IMR-90 (cell line): ENCODE measurements around the gene CTRL. TPM values are rescaled to one million over a fixed set of nuclear protein-coding genes. Genes with fewer than 3 reads are reported as not detected.

ENCODE experiments used
- ATAC-seq: fragments of 200-7000 bp; cut with Tn5 transposase; 2 replicates; pipeline ENCODE4 v1.9.1; 2020; ENCODE audit warnings: low read depth, mild to moderate bottlenecking, moderate library complexity
- BruUV-seq: library from RNA; stranded (reverse); fragments of 400-500 nt; replicated peaks from 2 replicates; lab custom pipeline; 2021; lab: Mats Ljungman, UMichigan
- CTCF ChIA-PET: fragments of 300-600 bp; formaldehyde crosslinking; extraction: SDS; loops from one replicate; lab custom pipeline; 2021; ENCODE audit warnings: antibody characterized with exemption; lab: Yijun Ruan, JAX
- POLR2A ChIA-PET: fragments of 300-600 bp; sonication (Branson Sonifier 250); formaldehyde crosslinking; loops from one replicate; lab custom pipeline; 2022; ENCODE audit warnings: antibody characterized with exemption; ENCODE audit not compliant: unreplicated experiment; lab: Charles Lee
- DNase-seq: peaks from one replicate; pipeline ENCODE4 v3.0.0; 2013
- H2AFZ ChIP-seq: replicated peaks from 2 replicates; pipeline ENCODE3; 2013; ENCODE audit warnings: low read length, mild to moderate bottlenecking; ENCODE audit not compliant: poor library complexity
- H2AK5ac ChIP-seq: 2 replicates; pipeline ENCODE4 v1.6.1; 2013; ENCODE audit warnings: low read depth, low read length, inconsistent platforms
- H2AK9ac ChIP-seq: replicated peaks from 2 replicates; pipeline ENCODE3; 2013; ENCODE audit warnings: mild to moderate bottlenecking, low read depth, low read length, moderate library complexity; ENCODE audit not compliant: poor library complexity
- H2BK120ac ChIP-seq: 2 replicates; pipeline ENCODE4 v1.6.1; 2013; ENCODE audit warnings: low read depth, low read length, inconsistent platforms
- H2BK15ac ChIP-seq: 3 replicates; pipeline ENCODE4 v1.6.1; 2013; ENCODE audit warnings: low read depth, low read length, inconsistent platforms
- H2BK20ac ChIP-seq: 2 replicates; pipeline ENCODE4 v1.6.1; 2013; ENCODE audit warnings: low read depth, mild to moderate bottlenecking, inconsistent platforms, low read length, moderate library complexity
- H2BK5ac ChIP-seq: 2 replicates; pipeline ENCODE4 v1.6.1; 2013; ENCODE audit warnings: mild to moderate bottlenecking, low read depth, low read length, inconsistent platforms; ENCODE audit not compliant: poor library complexity, severe bottlenecking
- H3K14ac ChIP-seq: replicated peaks from 2 replicates; pipeline ENCODE4 v1.6.1; 2013; ENCODE audit warnings: low read depth, low read length, inconsistent platforms
- H3K18ac ChIP-seq: 2 replicates; pipeline ENCODE4 v1.6.1; 2013; ENCODE audit warnings: low read depth, low read length, control low read depth
- H3K23ac ChIP-seq: 2 replicates; pipeline ENCODE4 v1.6.1; 2013; ENCODE audit warnings: low read depth, low read length, inconsistent platforms
- H3K27ac ChIP-seq: 2 replicates; pipeline ENCODE4 v1.5.1; 2013; ENCODE audit warnings: mild to moderate bottlenecking, control low read depth, low read length; ENCODE audit not compliant: insufficient read depth
- H3K27me3 ChIP-seq: 2 replicates; pipeline ENCODE4 v1.6.1; 2013; ENCODE audit warnings: low read length; ENCODE audit not compliant: control insufficient read depth, insufficient read depth
- H3K36me3 ChIP-seq: 2 replicates; pipeline ENCODE4 v1.6.1; 2013; ENCODE audit warnings: low read length, mixed read lengths; ENCODE audit not compliant: control insufficient read depth, insufficient read depth
- H3K4ac ChIP-seq: 2 replicates; pipeline ENCODE4 v1.6.1; 2013; ENCODE audit warnings: low read depth, low read length, inconsistent platforms
- H3K4me1 ChIP-seq: 2 replicates; pipeline ENCODE4 v1.6.1; 2013; ENCODE audit warnings: low read length, mixed read lengths; ENCODE audit not compliant: control insufficient read depth, insufficient read depth
- H3K4me2 ChIP-seq: 2 replicates; pipeline ENCODE4 v1.6.1; 2013; ENCODE audit warnings: low read depth, mild to moderate bottlenecking, control low read depth, low read length, moderate library complexity
- H3K4me3 ChIP-seq: 2 replicates; pipeline ENCODE4 v1.5.1; 2013; ENCODE audit warnings: low read depth, mild to moderate bottlenecking, control low read depth, low read length, moderate library complexity; ENCODE audit not compliant: insufficient read depth
- H3K56ac ChIP-seq: 2 replicates; pipeline ENCODE4 v1.6.1; 2013; ENCODE audit warnings: low read length, inconsistent platforms; ENCODE audit not compliant: insufficient read depth; ENCODE audit errors: extremely low read depth
- H3K79me1 ChIP-seq, 2 experiments: 2 replicates each; pipeline ENCODE4 v1.6.1; 2013; ENCODE audit warnings: low read length in 2 of 2, inconsistent platforms in 1 of 2, low read depth in 1 of 2
- H3K9ac ChIP-seq: 2 replicates; pipeline ENCODE4 v1.6.1; 2013; ENCODE audit warnings: low read depth, low read length, control low read depth
- H3K9me1 ChIP-seq: 2 replicates; pipeline ENCODE4 v1.6.1; 2013; ENCODE audit warnings: low read length, inconsistent platforms; ENCODE audit not compliant: insufficient read depth
- H3K9me3 ChIP-seq: 2 replicates; pipeline ENCODE4 v1.6.1; 2013; ENCODE audit warnings: low read length; ENCODE audit not compliant: control insufficient read depth, insufficient read depth
- H4K20me1 ChIP-seq: 2 replicates; pipeline ENCODE4 v1.6.1; 2013; ENCODE audit warnings: low read length, inconsistent platforms; ENCODE audit not compliant: insufficient read depth
- H4K5ac ChIP-seq: 2 replicates; pipeline ENCODE4 v1.6.1; 2013; ENCODE audit warnings: mild to moderate bottlenecking, low read depth, low read length, control low read depth
- H4K8ac ChIP-seq, 2 experiments: 2 replicates each; pipeline ENCODE4 v1.6.1; 2013; ENCODE audit warnings: low read depth in 2 of 2, low read length in 2 of 2, control low read depth in 1 of 2, inconsistent platforms in 1 of 2
- H4K91ac ChIP-seq: 2 replicates; pipeline ENCODE4 v1.6.1; 2013; ENCODE audit warnings: low read depth, low read length, inconsistent platforms; ENCODE audit not compliant: insufficient read depth
- BHLHE40 ChIP-seq: fragments of 150-350 bp; IDR thresholded peaks from 2 replicates; pipeline ENCODE4 v1.6.1; 2016; ENCODE audit warnings: mild to moderate bottlenecking, low read depth, low read length
- CEBPB ChIP-seq: IDR thresholded peaks from 2 replicates; pipeline ENCODE4 v1.6.1; 2012; ENCODE audit warnings: low read depth, low read length, improper control_type of control experiment
- CHD1 ChIP-seq: IDR thresholded peaks from 2 replicates; pipeline ENCODE4 v1.6.1; 2012; ENCODE audit warnings: low read depth, low read length, improper control_type of control experiment
- CTCF ChIP-seq: conservative IDR thresholded peaks from 2 replicates; pipeline ENCODE4 v1.5.1; 2012; ENCODE audit warnings: mild to moderate bottlenecking, low read depth, low read length, improper control_type of control experiment
- ELK1 ChIP-seq: fragments of 150-350 bp; IDR thresholded peaks from 2 replicates; pipeline ENCODE4 v1.6.1; 2016; ENCODE audit warnings: low read depth, mild to moderate bottlenecking, low read length, moderate library complexity, borderline replicate concordance
- FOS ChIP-seq: fragments of 150-350 bp; IDR thresholded peaks from 2 replicates; pipeline ENCODE4 v1.6.1; 2016; ENCODE audit warnings: low read depth, low read length
- MAFK ChIP-seq: IDR thresholded peaks from 2 replicates; pipeline ENCODE4 v1.6.1; 2012; ENCODE audit warnings: low read depth, low read length, improper control_type of control experiment
- MAZ ChIP-seq: IDR thresholded peaks from 2 replicates; pipeline ENCODE4 v1.6.1; 2012; ENCODE audit warnings: low read depth, mild to moderate bottlenecking, low read length, improper control_type of control experiment, moderate library complexity, borderline replicate concordance
- MXI1 ChIP-seq: IDR thresholded peaks from 2 replicates; pipeline ENCODE4 v1.6.1; 2012; ENCODE audit warnings: low read depth, mild to moderate bottlenecking, low read length, moderate library complexity, borderline replicate concordance
- NFE2L2 ChIP-seq: fragments of 150-350 bp; IDR thresholded peaks from 2 replicates; pipeline ENCODE4 v1.6.1; 2016; ENCODE audit warnings: low read depth, mild to moderate bottlenecking, low read length
- POLR2A ChIP-seq: IDR thresholded peaks from 2 replicates; pipeline ENCODE4 v1.6.1; 2012; ENCODE audit warnings: mild to moderate bottlenecking, low read depth, low read length
- RAD21 ChIP-seq: IDR thresholded peaks from 2 replicates; pipeline ENCODE4 v1.6.1; 2012; ENCODE audit warnings: low read length, improper control_type of control experiment
- RCOR1 ChIP-seq: IDR thresholded peaks from 2 replicates; pipeline ENCODE4 v1.6.1; 2012; ENCODE audit warnings: mild to moderate bottlenecking, low read length, improper control_type of control experiment; ENCODE audit not compliant: insufficient replicate concordance
- RFX5 ChIP-seq: IDR thresholded peaks from 2 replicates; pipeline ENCODE4 v1.8.0; 2012; ENCODE audit warnings: low read depth, mild to moderate bottlenecking, low read length, moderate library complexity
- SMC3 ChIP-seq: fragments of 150-350 bp; IDR thresholded peaks from 2 replicates; pipeline ENCODE4 v1.6.1; 2016; ENCODE audit warnings: low read depth, mild to moderate bottlenecking, antibody characterized with exemption, low read length, moderate library complexity
- USF2 ChIP-seq: fragments of 150-350 bp; IDR thresholded peaks from 2 replicates; pipeline ENCODE4 v1.6.1; 2017; ENCODE audit warnings: mild to moderate bottlenecking, antibody characterized with exemption, low read length, low read depth
- WGBS, 2 experiments: methylation state at CpG; one replicate each; pipeline versions ENCODE4 v1.1.5 to v1.1.7; 2013; ENCODE audit warnings: missing lambda C conversion rate in 2 of 2; ENCODE audit not compliant: insufficient read length in 1 of 2; ENCODE audit errors: extremely low coverage in 2 of 2; 5-methylcytosine and 5-hydroxymethylcytosine counted together
- dilution Hi-C: fragments of 300-500 bp; cut with HindIII; formaldehyde crosslinking; loops from one replicate; pipeline ENCODE4 v1.14.3; 2018; ENCODE audit warnings: low sequenced_read_pairs; ENCODE audit not compliant: unreplicated experiment
- in situ Hi-C: fragments of 300-500 bp; cut with MboI; formaldehyde crosslinking; loops from 3 replicates; pipeline ENCODE4 v1.14.3; 2019; ENCODE audit warnings: low sequenced_read_pairs, inconsistent platforms, mixed read lengths
- intact Hi-C: fragments of 100-400 bp; cut with micrococcal nuclease; formaldehyde crosslinking; loops from 2 replicates; pipeline ENCODE4 v1.10.0; 2022
- polyA plus RNA-seq, 3 experiments: library from polyadenylated mRNA; depleted of rRNA; stranded (reverse); fragments of >200 nt; gene quantifications; 2 replicates each; pipeline ENCODE4 v1.2.3, GENCODE V29; 2012; ENCODE audit warnings: low replicate concordance in 1 of 3
- total RNA-seq: library from RNA; depleted of rRNA; stranded (reverse); fragments of >200 nt; gene quantifications from 2 replicates; pipeline ENCODE4 v1.2.3, GENCODE V29; 2012

The CTRL gene
- total and polyA plus RNA-seq, 2 of the 4 experiments (the other 2 are of a cell fraction), result 0.18 to 1.1 TPM

- WGBS, 2 experiments, result no CpG with 5 or more reads among the region's 14 CpGs
- in situ Hi-C loops, result no loop called here
- Histone ChIP-seq H2AK5ac (peak overlapping the region; percentile 56), H3K23ac (peak overlapping the region; percentile 63), H2AFZ (peak overlapping the region; percentile 99), H3K79me1 (peaks cover 11 to 50% of the 10 kb centered on the region in 2 experiments), H4K91ac (peak overlapping the region; percentile 74; the same call in 1 of the 2 replicates), H4K8ac (peak overlapping the region; percentile 97), H2BK120ac (no peak overlapping the region), H3K4me1 (peaks cover 9% of the 10 kb centered on the region), H4K20me1 (peaks cover 25% of the 10 kb centered on the region), H3K27ac (peak overlapping the region; percentile 89), H3K9ac (peak overlapping the region; percentile 96), H3K14ac (peak overlapping the region; percentile 96), H2BK20ac (no peak overlapping the region), H3K18ac (no peak overlapping the region), H2AK9ac (peak overlapping the region; percentile 98), H3K4me3 (peak overlapping the region; percentile 100), H3K4me2 (peak overlapping the region; percentile 95), H3K36me3 (no peaks in the 10 kb centered on the region), H3K9me1 (0 out of 2 replicates have a peak, but pooled peaks cover 12% of the 10 kb centered on the region), H3K27me3 (no peaks in the 10 kb centered on the region), H3K4ac (peak overlapping the region; percentile 88), H2BK15ac (no peak overlapping the region), H3K9me3 (no peaks in the 10 kb centered on the region), H2BK5ac (peak overlapping the region; percentile 74), H3K56ac (peak overlapping the region; percentile 74), H4K5ac (peak overlapping the region; percentile 93; the same call in 1 of the 2 replicates)
- ATAC-seq, result no peak
- CTCF ChIA-PET, result no interaction called here
- POLR2A ChIA-PET, result no interaction called here
- no peak for TF ChIP-seq RCOR1
- no peak for TF ChIP-seq CTCF
- no peak for TF ChIP-seq ELK1
- no peak for TF ChIP-seq FOS
- TF ChIP-seq NFE2L2, result no peak
- TF ChIP-seq RAD21, result no peak
- no peak for TF ChIP-seq MAFK
- TF ChIP-seq SMC3, result no peak
- no peak for TF ChIP-seq MAZ
- no peak for TF ChIP-seq POLR2A
- TF ChIP-seq CEBPB, result no peak
- TF ChIP-seq CHD1, result no peak
- TF ChIP-seq MXI1, result no peak
- no peak for TF ChIP-seq BHLHE40
- no peak for TF ChIP-seq RFX5
- TF ChIP-seq USF2, result no peak
- dilution Hi-C loops, result no loop called here
- intact Hi-C loops, result no loop called here
- TSS peak; percentile 44 for BruUV-seq
- no peak for DNase-seq
These were observed 37.8 kb downstream of the CTRL start for GRCh38 chr16:67893743-67894399.
